Mesendoderm (in vitro differentiated cells): ENCODE data around the gene UBE2H.

Experiments
- DNase-seq: peaks from one replicate; pipeline ENCODE4 v3.0.0; 2013
- H2AK5ac ChIP-seq: 2 replicates; pipeline ENCODE4 v1.6.1; 2013; ENCODE audit warnings: low read length, inconsistent platforms
- H2BK120ac ChIP-seq: 2 replicates; pipeline ENCODE4 v1.6.1; 2013; ENCODE audit warnings: low read depth, mild to moderate bottlenecking, low read length, moderate library complexity, mixed read lengths
- H2BK15ac ChIP-seq: replicated peaks from 2 replicates; pipeline ENCODE4 v1.6.1; 2013; ENCODE audit warnings: low read depth, mild to moderate bottlenecking, moderate library complexity
- H2BK5ac ChIP-seq: 2 replicates; pipeline ENCODE4 v1.6.1; 2013; ENCODE audit warnings: low read length, inconsistent platforms
- H3K18ac ChIP-seq: 2 replicates; pipeline ENCODE4 v1.6.1; 2013; ENCODE audit warnings: mild to moderate bottlenecking, low read length, mixed read lengths
- H3K23ac ChIP-seq: one replicate; pipeline ENCODE4 v1.6.1; 2013; ENCODE audit warnings: low read length
- H3K27ac ChIP-seq: 2 replicates; pipeline ENCODE4 v1.5.1; 2013; ENCODE audit warnings: low read depth, mild to moderate bottlenecking, inconsistent platforms, low read length, moderate library complexity
- H3K27me3 ChIP-seq: 2 replicates; pipeline ENCODE4 v1.6.1; 2013; ENCODE audit warnings: low read length, control low read depth, mild to moderate bottlenecking, inconsistent platforms; ENCODE audit not compliant: insufficient read depth, poor library complexity
- H3K36me3 ChIP-seq: 2 replicates; pipeline ENCODE4 v1.6.1; 2013; ENCODE audit warnings: low read length, inconsistent platforms; ENCODE audit not compliant: control insufficient read depth, insufficient read depth
- H3K4ac ChIP-seq: one replicate; pipeline ENCODE4 v1.6.1; 2013; ENCODE audit warnings: low read depth, mild to moderate bottlenecking, low read length, moderate library complexity
- H3K4me1 ChIP-seq: 2 replicates; pipeline ENCODE4 v1.6.1; 2013; ENCODE audit warnings: low read depth, low read length, inconsistent platforms; ENCODE audit not compliant: control insufficient read depth
- H3K4me2 ChIP-seq: 2 replicates; pipeline ENCODE4 v1.6.1; 2013; ENCODE audit warnings: low read length
- H3K4me3 ChIP-seq: 2 replicates; pipeline ENCODE4 v1.5.1; 2013; ENCODE audit warnings: mild to moderate bottlenecking, low read length
- H3K56ac ChIP-seq: one replicate; pipeline ENCODE4 v1.6.1; 2013; ENCODE audit warnings: low read length
- H3K79me1 ChIP-seq: 2 replicates; pipeline ENCODE4 v1.6.1; 2013; ENCODE audit warnings: low read length, inconsistent platforms
- H3K79me2 ChIP-seq: 2 replicates; pipeline ENCODE4 v1.6.1; 2013; ENCODE audit warnings: mild to moderate bottlenecking, low read length; ENCODE audit not compliant: control insufficient read depth, insufficient read depth
- H3K9ac ChIP-seq: 2 replicates; pipeline ENCODE4 v1.6.1; 2013; ENCODE audit warnings: low read length, inconsistent platforms
- H4K5ac ChIP-seq: one replicate; pipeline ENCODE4 v1.6.1; 2013; ENCODE audit warnings: low read length
- H4K8ac ChIP-seq: one replicate; pipeline ENCODE4 v1.6.1; 2013; ENCODE audit warnings: low read depth, mild to moderate bottlenecking, control low read depth, low read length, moderate library complexity
- WGBS: extraction: QIAGEN DNeasy Blood & Tissue Kit; methylation state at CpG from one replicate; pipeline ENCODE4 v1.1.7; 2013; ENCODE audit warnings: low lambda C conversion rate, missing lambda C conversion rate; ENCODE audit not compliant: insufficient coverage; ENCODE audit errors: extremely low coverage; 5-methylcytosine and 5-hydroxymethylcytosine counted together

Gene UBE2H

DNA sequence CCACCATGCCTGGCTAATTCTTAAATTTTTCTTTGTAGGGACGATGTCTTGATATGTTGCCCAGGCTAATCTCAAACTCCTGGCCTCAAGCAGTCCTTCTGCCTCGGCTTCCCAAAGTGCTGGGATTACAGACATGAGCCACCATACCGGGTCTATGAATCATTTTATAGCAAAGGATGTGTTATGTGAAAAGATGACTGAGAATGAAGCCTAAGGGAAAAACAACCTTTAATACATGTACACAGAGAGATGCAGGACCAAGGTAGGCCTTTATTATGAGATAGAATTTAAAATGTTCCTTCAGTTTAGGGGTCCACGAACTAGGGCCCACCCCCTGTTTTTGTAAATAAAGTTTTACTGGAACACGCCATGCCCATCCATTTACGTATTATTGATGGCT is 41.0 kb downstream of the UBE2H start:
- no peaks in the 10 kb centered on the region for H3K27me3 ChIP-seq
- H2BK15ac ChIP-seq, result no peak overlapping the region
- H3K9ac ChIP-seq, result no peak overlapping the region
- H4K8ac ChIP-seq, result no peak overlapping the region
- H3K23ac ChIP-seq, result no peak overlapping the region
- H3K18ac ChIP-seq, result no peak overlapping the region
- H2BK120ac ChIP-seq, result no peak overlapping the region
- no peaks in the 10 kb centered on the region for H3K36me3 ChIP-seq
- H3K79me2 ChIP-seq, result peaks cover 18% of the 10 kb centered on the region
- no peak overlapping the region for H3K56ac ChIP-seq
- WGBS, result no CpG with 5 or more reads among the region's 6 CpGs
- no peak overlapping the region for H2BK5ac ChIP-seq
- no peaks in the 10 kb centered on the region for H3K4me1 ChIP-seq
- peaks cover 14% of the 10 kb centered on the region for H3K79me1 ChIP-seq
- H2AK5ac ChIP-seq, result no peak overlapping the region
- H3K4me3 ChIP-seq, result no peak overlapping the region
- H4K5ac ChIP-seq, result no peak overlapping the region
- no peak overlapping the region for H3K4me2 ChIP-seq
- no peak for DNase-seq
- H3K27ac ChIP-seq, result no peak overlapping the region
- no peak overlapping the region for H3K4ac ChIP-seq

DNA sequence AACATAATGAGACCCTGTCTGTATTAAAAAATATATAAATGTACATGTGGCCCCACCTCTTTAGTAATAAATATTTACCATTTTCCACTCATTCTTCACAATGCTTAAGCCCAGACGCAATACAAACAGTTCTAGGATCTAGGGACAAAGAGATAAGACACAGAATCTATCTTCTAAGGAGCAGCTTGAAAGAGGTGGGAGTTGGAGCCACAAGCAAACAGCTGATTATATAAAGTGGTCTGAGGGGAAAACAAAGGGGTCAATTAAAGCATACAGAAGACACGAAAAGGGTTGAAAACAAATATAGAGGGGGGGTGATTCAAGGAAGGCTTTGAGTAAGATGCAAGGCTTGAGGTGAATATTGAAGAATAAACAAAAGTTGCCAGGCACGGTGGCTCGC is 43.1 kb downstream of the UBE2H start:
- Histone ChIP-seq H3K79me1 (peaks cover 10% of the 10 kb centered on the region), H2AK5ac (no peak overlapping the region), H3K23ac (no peak overlapping the region), H3K36me3 (no peaks in the 10 kb centered on the region), H3K27me3 (no peaks in the 10 kb centered on the region), H3K18ac (no peak overlapping the region), H3K27ac (no peak overlapping the region), H2BK15ac (no peak overlapping the region), H3K4me3 (no peak overlapping the region), H4K5ac (no peak overlapping the region), H3K4me1 (no peaks in the 10 kb centered on the region), H3K4ac (no peak overlapping the region), H2BK5ac (no peak overlapping the region), H3K56ac (no peak overlapping the region), H4K8ac (no peak overlapping the region), H3K9ac (no peak overlapping the region), H3K79me2 (peaks cover 12% of the 10 kb centered on the region), H3K4me2 (no peak overlapping the region), H2BK120ac (no peak overlapping the region)
- WGBS, result no CpG with 5 or more reads among the region's 4 CpGs
- no peak for DNase-seq

DNA sequence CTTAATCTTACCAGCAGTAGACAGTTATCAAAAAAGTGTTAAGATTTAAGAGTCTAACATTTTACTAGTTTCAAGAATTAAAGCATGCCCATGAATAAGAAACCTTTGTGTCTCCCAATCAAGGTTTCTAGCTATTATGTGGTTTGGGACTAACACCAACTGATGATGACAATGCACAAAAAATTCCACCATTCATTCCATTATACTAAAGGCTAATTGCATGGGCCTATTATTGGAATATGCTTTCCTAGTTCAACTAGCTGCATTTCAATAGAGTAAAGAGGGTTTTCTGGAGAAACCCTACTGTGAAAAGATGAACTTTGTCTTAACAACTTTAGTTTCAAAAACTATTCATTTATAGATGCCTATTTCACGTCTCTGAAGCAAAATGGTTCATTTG is 44.6 kb downstream of the UBE2H start:
- Histone ChIP-seq H3K4me3 (no peak overlapping the region), H3K4me1 (no peaks in the 10 kb centered on the region), H3K79me1 (peaks cover 8% of the 10 kb centered on the region), H2AK5ac (no peak overlapping the region), H2BK120ac (no peak overlapping the region), H4K8ac (no peak overlapping the region), H3K23ac (no peak overlapping the region), H3K4ac (no peak overlapping the region), H2BK15ac (no peak overlapping the region), H3K4me2 (no peak overlapping the region), H4K5ac (no peak overlapping the region), H3K79me2 (peaks cover 5% of the 10 kb centered on the region), H3K36me3 (no peaks in the 10 kb centered on the region), H3K27me3 (no peaks in the 10 kb centered on the region), H3K9ac (no peak overlapping the region), H3K27ac (no peak overlapping the region), H3K56ac (no peak overlapping the region), H2BK5ac (no peak overlapping the region), H3K18ac (no peak overlapping the region)
- no CpG with 5 or more reads among the region's 1 CpG for WGBS
- DNase-seq, result no peak

DNA sequence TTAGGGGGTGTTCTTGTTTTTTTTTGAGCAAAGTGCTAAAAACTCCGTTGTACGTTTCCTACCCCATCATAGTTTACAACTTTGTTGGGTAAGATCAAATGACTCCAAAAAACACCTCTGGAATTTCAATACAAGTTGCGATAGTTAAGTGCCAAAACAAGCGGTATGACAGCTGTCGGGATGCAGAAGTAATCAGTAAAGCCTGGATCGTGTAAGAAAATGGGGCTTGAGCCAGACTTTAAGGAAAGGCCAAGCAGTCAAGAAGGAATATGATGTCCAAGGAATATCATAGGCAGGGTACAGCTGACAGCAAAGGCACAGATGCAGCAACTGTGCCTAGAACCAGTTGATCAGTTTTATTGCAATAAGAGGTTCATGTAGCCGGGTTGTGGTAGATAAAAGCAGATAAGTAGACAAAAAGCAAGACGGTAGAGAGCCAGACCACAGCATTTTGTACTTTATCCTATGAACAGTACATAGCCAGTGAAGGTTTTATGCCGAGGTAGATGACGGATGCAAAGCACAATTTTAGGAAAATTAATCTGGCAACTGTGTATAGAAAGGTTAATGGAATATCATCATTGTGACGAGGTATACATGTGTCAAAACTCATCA is 45.5 kb downstream of the UBE2H start:
- Histone ChIP-seq H3K4me1 (no peaks in the 10 kb centered on the region), H2BK5ac (no peak overlapping the region), H3K79me1 (peaks cover 10% of the 10 kb centered on the region), H3K79me2 (peaks cover 5% of the 10 kb centered on the region), H2AK5ac (no peak overlapping the region), H2BK15ac (no peak overlapping the region), H3K27me3 (no peaks in the 10 kb centered on the region), H3K56ac (no peak overlapping the region), H4K5ac (no peak overlapping the region), H3K4me2 (no peak overlapping the region), H3K27ac (no peak overlapping the region), H3K9ac (no peak overlapping the region), H3K18ac (no peak overlapping the region), H2BK120ac (no peak overlapping the region), H3K4me3 (no peak overlapping the region), H4K8ac (no peak overlapping the region), H3K36me3 (no peaks in the 10 kb centered on the region), H3K23ac (no peak overlapping the region), H3K4ac (no peak overlapping the region)
- no CpG with 5 or more reads among the region's 11 CpGs for WGBS
- DNase-seq, result no peak

DNA sequence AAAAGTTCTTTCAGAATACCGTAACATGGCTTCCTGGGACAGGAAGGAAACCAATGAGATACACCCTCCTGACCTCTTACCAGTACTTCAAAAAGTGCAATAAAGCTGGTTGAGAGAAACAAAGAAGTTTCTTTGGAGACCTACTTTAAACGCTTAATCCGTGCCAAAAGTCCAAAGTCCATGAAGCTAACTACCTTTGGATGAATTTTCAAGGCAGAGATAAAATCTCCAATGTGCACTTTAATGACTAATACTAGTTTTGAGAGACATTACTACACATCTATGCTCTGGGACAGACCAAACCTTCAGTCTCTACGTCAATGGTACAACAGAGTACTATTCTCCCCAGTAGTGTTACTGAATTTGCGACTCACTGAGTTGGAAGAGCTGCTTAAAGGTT is 46.1 kb downstream of the UBE2H start:
- Histone ChIP-seq H3K23ac (no peak overlapping the region), H3K9ac (no peak overlapping the region), H4K8ac (no peak overlapping the region), H3K4me3 (no peak overlapping the region), H3K79me1 (peaks cover 10% of the 10 kb centered on the region), H3K56ac (no peak overlapping the region), H3K4ac (no peak overlapping the region), H2BK5ac (no peak overlapping the region), H3K18ac (no peak overlapping the region), H2BK15ac (no peak overlapping the region), H2AK5ac (no peak overlapping the region), H3K79me2 (peaks cover 5% of the 10 kb centered on the region), H3K27me3 (no peaks in the 10 kb centered on the region), H3K27ac (no peak overlapping the region), H3K36me3 (no peaks in the 10 kb centered on the region), H3K4me1 (no peaks in the 10 kb centered on the region), H4K5ac (no peak overlapping the region), H2BK120ac (no peak overlapping the region), H3K4me2 (no peak overlapping the region)
- DNase-seq, result no peak
- no CpG with 5 or more reads among the region's 5 CpGs for WGBS

DNA sequence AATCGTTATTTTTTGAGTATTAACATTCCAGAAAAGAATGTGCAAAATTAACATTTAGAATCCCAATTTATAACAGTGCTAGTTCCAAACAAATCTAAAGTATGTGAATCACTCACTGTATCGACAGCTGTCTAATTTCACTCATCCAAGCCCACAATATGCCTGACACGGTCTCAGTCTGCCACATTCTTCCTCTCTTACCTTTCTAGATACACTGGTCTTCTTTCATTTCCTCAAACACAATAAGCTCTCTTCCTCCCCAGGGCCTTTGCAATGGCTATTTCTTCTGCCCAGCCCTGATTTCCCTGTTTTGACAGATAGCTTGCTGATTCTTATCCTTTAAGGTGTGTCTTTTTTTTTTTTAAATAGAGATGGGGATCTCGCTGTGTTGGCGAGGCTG is 48.8 kb downstream of the UBE2H start:
- H3K4me1 ChIP-seq, result no peaks in the 10 kb centered on the region
- no peak overlapping the region for H3K56ac ChIP-seq
- H3K27me3 ChIP-seq, result no peaks in the 10 kb centered on the region
- peaks cover 6% of the 10 kb centered on the region for H3K79me2 ChIP-seq
- no peak overlapping the region for H2BK120ac ChIP-seq
- H3K27ac ChIP-seq, result no peak overlapping the region
- H3K4ac ChIP-seq, result no peak overlapping the region
- WGBS, result no CpG with 5 or more reads among the region's 5 CpGs
- no peak overlapping the region for H2BK5ac ChIP-seq
- no peak overlapping the region for H4K8ac ChIP-seq
- H3K36me3 ChIP-seq, result no peaks in the 10 kb centered on the region
- H3K9ac ChIP-seq, result no peak overlapping the region
- no peak overlapping the region for H2AK5ac ChIP-seq
- peaks cover 9% of the 10 kb centered on the region for H3K79me1 ChIP-seq
- no peak overlapping the region for H4K5ac ChIP-seq
- H2BK15ac ChIP-seq, result no peak overlapping the region
- H3K18ac ChIP-seq, result no peak overlapping the region
- H3K23ac ChIP-seq, result no peak overlapping the region
- H3K4me2 ChIP-seq, result no peak overlapping the region
- H3K4me3 ChIP-seq, result no peak overlapping the region
- no peak for DNase-seq
